ENCODE results near the gene IL20. TPM values are rescaled to one million over a fixed set of nuclear protein-coding genes. Genes with fewer than 3 reads are reported as not detected.
A peak's percentile ranks its signal among the peaks of the same experiment; 100 is the strongest.

Gene IL20
- total and polyA plus RNA-seq, 10 of the 15 experiments (the other 5 are each of a cell fraction or from before 2014, with no cell fraction given): 0.08 to 0.13 TPM; not detected in 8

GRCh38 chr1:206816390-206817287, 48.8 kb upstream of the IL20 start (continued):
- peak; percentile 77 for TF ChIP-seq YY1 (IDR thresholded peaks at IDR 0.05; ENCODE audit: low read depth, low read length)

GRCh38 chr1:206821493-206821892, 43.9 kb upstream of the IL20 start:
- no peak overlapping the region for H3K9ac ChIP-seq (ENCODE audit: control insufficient read depth, insufficient read depth, low read length)
- H3K27ac ChIP-seq (ENCODE audit: control insufficient read depth, insufficient read depth): no peak overlapping the region
- no peaks in the 10 kb centered on the region for H4K20me1 ChIP-seq (ENCODE audit: control insufficient read depth, insufficient read depth)
- no peak for DNase-seq (ENCODE audit: low read depth, low spot score)
- no peaks in the 10 kb centered on the region for H3K9me3 ChIP-seq (replicated peaks; ENCODE audit: control insufficient read depth, insufficient read depth, low read length)
- POLR2A ChIA-PET: no interaction called here
- BruUV-seq (replicated peaks): no TSS peak
- H3K4me2 ChIP-seq (ENCODE audit: control insufficient read depth, insufficient read depth): no peak overlapping the region
- WGBS (ENCODE audit: insufficient coverage, insufficient replicate concordance, low lambda C conversion rate, missing lambda C conversion rate): 75% methylated on average over 4 of the region's 4 CpGs
- no peak for FAIRE-seq
- intact Hi-C loops (cut with micrococcal nuclease; ENCODE audit: unreplicated experiment): no loop called here
- in situ Hi-C loops (cut with MboI): no loop called here
- no peak for ATAC-seq
- RAD21 ChIA-PET (ENCODE audit: unreplicated experiment): no interaction called here
- SMC1A ChIA-PET (ENCODE audit: uncharacterized antibody, unreplicated experiment): interaction anchor here (0.6 to 1.2 kb wide), 2 partner anchors 27 to 300 kb away, joined by 3 read pairs; no protein-coding TSS in a partner anchor
- H2AFZ ChIP-seq (ENCODE audit: control insufficient read depth, low read depth, low read length): no peak overlapping the region
- CTCF ChIA-PET: interaction anchor here (0.7 to 5.1 kb wide), 5 partner anchors 12 to 88 kb away, joined by 3 to 17 read pairs (median 4); partner anchors contain the start of gene IL20
- H3K79me2 ChIP-seq (ENCODE audit: control insufficient read depth, insufficient read depth, low read length): no peaks in the 10 kb centered on the region
- no peak overlapping the region for H3K4me3 ChIP-seq
- H3K36me3 ChIP-seq (ENCODE audit: control insufficient read depth in 2 of 2, insufficient read depth in 2 of 2, low read length in 1 of 2): no peaks in the 10 kb centered on the region
- no peaks in the 10 kb centered on the region for H3K27me3 ChIP-seq (replicated peaks in 1 of 2; ENCODE audit: control insufficient read depth in 2 of 2, insufficient read depth in 2 of 2, low read length in 1 of 2)
- TF ChIP-seq BCLAF1 (IDR thresholded peaks at IDR 0.05) (no peak), ZBTB40 (IDR thresholded peaks at IDR 0.05; ENCODE audit: borderline replicate concordance) (no peak), MTA3 (IDR thresholded peaks at IDR 0.05; ENCODE audit: borderline replicate concordance, low read length) (no peak), KDM1A (IDR thresholded peaks at IDR 0.05; ENCODE audit: borderline replicate concordance) (no peak), BRCA1 (IDR thresholded peaks at IDR 0.05; ENCODE audit: low read depth, low read length) (no peak), ZSCAN29 (IDR thresholded peaks at IDR 0.05) (no peak)
- peaks cover 13% of the 10 kb centered on the region for H3K4me1 ChIP-seq (ENCODE audit: control insufficient read depth, insufficient read depth, low read length)

All from GM12878 (cell line).